Astrocyte (in vitro differentiated cells and primary cell): ENCODE results near the gene MEIOC. TPM values are rescaled to one million over a fixed set of nuclear protein-coding genes. Genes with fewer than 3 reads are reported as not detected.

ENCODE experiments used
- DNase-seq: peaks from one replicate; pipeline ENCODE4 v3.0.0-alpha.2; 2010; ENCODE audit warnings: low read depth
- FAIRE-seq: peaks from 2 replicates; lab custom pipeline; 2011; peaks lifted over from hg19 to GRCh38; lab: Jason Lieb, UNC
- H2AFZ ChIP-seq: 2 replicates; pipeline ENCODE4 v1.6.0; 2012; ENCODE audit warnings: low read depth, low read length, inconsistent platforms
- H3K27ac ChIP-seq: 2 replicates; pipeline ENCODE4 v1.5.1; 2011; ENCODE audit warnings: low read depth, low read length, inconsistent platforms
- H3K27me3 ChIP-seq: 2 replicates; pipeline ENCODE4 v1.6.0; 2011; ENCODE audit warnings: low read length, inconsistent platforms; ENCODE audit not compliant: insufficient read depth
- H3K36me3 ChIP-seq: 2 replicates; pipeline ENCODE4 v1.5.1; 2011; ENCODE audit warnings: low read length, inconsistent platforms; ENCODE audit not compliant: insufficient read depth
- H3K4me1 ChIP-seq: 2 replicates; pipeline ENCODE4 v1.5.1; 2011; ENCODE audit warnings: low read length, inconsistent platforms; ENCODE audit not compliant: insufficient read depth
- H3K4me2 ChIP-seq: 2 replicates; pipeline ENCODE4 v1.6.0; 2012; ENCODE audit warnings: low read length, inconsistent platforms
- H3K4me3 ChIP-seq: 2 replicates; pipeline ENCODE4 v1.5.1; 2011; ENCODE audit warnings: low read depth, mild to moderate bottlenecking, low read length, inconsistent platforms; ENCODE audit not compliant: insufficient read depth
- H3K79me2 ChIP-seq: 2 replicates; pipeline ENCODE4 v1.6.0; 2012; ENCODE audit warnings: mild to moderate bottlenecking, low read length, inconsistent platforms; ENCODE audit not compliant: insufficient read depth
- H3K9ac ChIP-seq: 2 replicates; pipeline ENCODE4 v1.6.0; 2012; ENCODE audit warnings: mild to moderate bottlenecking, low read length, inconsistent platforms
- H3K9me3 ChIP-seq: 2 replicates; pipeline ENCODE4 v1.5.1; 2012; ENCODE audit warnings: low read depth, mild to moderate bottlenecking, low read length, inconsistent platforms; ENCODE audit not compliant: insufficient read depth
- H4K20me1 ChIP-seq: 2 replicates; pipeline ENCODE4 v1.6.0; 2012; ENCODE audit warnings: low read length, inconsistent platforms; ENCODE audit not compliant: insufficient read depth
- H3K27ac Mint-ChIP-seq: one replicate; pipeline ENCODE4 v1.8.0; 2021; ENCODE audit warnings: mild to moderate bottlenecking, mixed read lengths; ENCODE audit not compliant: unreplicated experiment
- H3K27me3 Mint-ChIP-seq: one replicate; pipeline ENCODE4 v1.8.0; 2021; ENCODE audit warnings: low read depth, mixed read lengths; ENCODE audit not compliant: unreplicated experiment
- H3K36me3 Mint-ChIP-seq: one replicate; pipeline ENCODE4 v1.8.0; 2021; ENCODE audit warnings: low read depth, mixed read lengths; ENCODE audit not compliant: unreplicated experiment
- H3K4me1 Mint-ChIP-seq: one replicate; pipeline ENCODE4 v1.8.0; 2021; ENCODE audit warnings: low read depth, mixed read lengths; ENCODE audit not compliant: unreplicated experiment
- H3K4me3 Mint-ChIP-seq: one replicate; pipeline ENCODE4 v1.8.0; 2021; ENCODE audit warnings: mild to moderate bottlenecking, moderate library complexity, mixed read lengths; ENCODE audit not compliant: unreplicated experiment
- H3K9me3 Mint-ChIP-seq: one replicate; pipeline ENCODE4 v1.8.0; 2021; ENCODE audit warnings: mild to moderate bottlenecking, mixed read lengths; ENCODE audit not compliant: unreplicated experiment
- CTCF ChIP-seq: IDR thresholded peaks from 2 replicates; pipeline ENCODE4 v1.5.1; 2011; ENCODE audit warnings: low read depth, mild to moderate bottlenecking, inconsistent platforms, low read length, moderate library complexity; ENCODE audit not compliant: insufficient read depth
- EZH2 ChIP-seq: IDR thresholded peaks from 2 replicates; pipeline ENCODE4 v1.6.1; 2012; ENCODE audit warnings: mild to moderate bottlenecking, low read length, inconsistent platforms; ENCODE audit not compliant: insufficient read depth
- total RNA-seq: library from RNA; stranded (reverse); gene quantifications from 2 replicates; pipeline ENCODE4 v1.2.1, GENCODE V29; 2021

Gene MEIOC
- total RNA-seq, 1 donor from 2014 or later = 0.45 TPM

DNA sequence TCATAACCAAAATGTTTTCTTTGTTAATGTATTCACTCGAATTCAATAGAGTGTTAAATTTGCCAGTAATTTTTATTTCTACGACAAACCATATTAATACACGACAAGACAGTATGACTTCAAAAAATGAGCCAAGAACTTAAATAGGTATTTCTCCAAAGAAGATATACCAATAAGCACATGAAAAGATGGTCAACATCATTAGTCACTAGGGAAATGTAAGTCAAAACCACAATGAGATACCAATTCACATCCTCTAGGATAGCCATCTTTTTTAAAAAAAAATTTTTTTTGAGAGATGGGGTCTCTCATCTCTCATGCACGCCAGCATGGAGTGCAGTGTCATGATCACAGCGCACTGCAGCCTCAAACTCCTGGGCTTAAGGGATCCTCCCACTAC is 5.0 kb upstream of the MEIOC start:
- Mint-ChIP-seq H3K9me3 (peaks cover 5% of the 10 kb centered on the region), H3K27me3 (peaks cover 37% of the 10 kb centered on the region), H3K4me1 (no peaks in the 10 kb centered on the region), H3K27ac (no peak overlapping the region), H3K36me3 (no peaks in the 10 kb centered on the region), H3K4me3 (no peak overlapping the region)
- no peak overlapping the region for H3K27ac ChIP-seq
- H2AFZ ChIP-seq = no peak overlapping the region
- no peaks in the 10 kb centered on the region for H3K79me2 ChIP-seq
- no peak overlapping the region for H3K9ac ChIP-seq
- DNase-seq (no peak), FAIRE-seq (no peak)
- no peak overlapping the region for H3K4me3 ChIP-seq
- no peak for TF ChIP-seq EZH2
- TF ChIP-seq CTCF = no peak
- no peaks in the 10 kb centered on the region for H4K20me1 ChIP-seq
- H3K4me1 ChIP-seq = no peaks in the 10 kb centered on the region
- H3K27me3 ChIP-seq = peaks cover 13% of the 10 kb centered on the region
- no peaks in the 10 kb centered on the region for H3K36me3 ChIP-seq
- no peaks in the 10 kb centered on the region for H3K9me3 ChIP-seq
- no peak overlapping the region for H3K4me2 ChIP-seq

GRCh38 chr17:44652727-44653126 is 3.5 kb upstream of the MEIOC start:
- Histone ChIP-seq H3K4me2 (no peak overlapping the region), H3K27ac (no peak overlapping the region), H3K36me3 (no peaks in the 10 kb centered on the region), H3K4me1 (no peaks in the 10 kb centered on the region), H3K79me2 (no peaks in the 10 kb centered on the region), H3K4me3 (no peak overlapping the region), H2AFZ (no peak overlapping the region), H4K20me1 (no peaks in the 10 kb centered on the region), H3K9ac (no peak overlapping the region), H3K27me3 (peaks cover 16% of the 10 kb centered on the region), H3K9me3 (no peaks in the 10 kb centered on the region)
- Mint-ChIP-seq H3K4me1 (no peaks in the 10 kb centered on the region), H3K36me3 (no peaks in the 10 kb centered on the region), H3K27me3 (peaks cover 39% of the 10 kb centered on the region), H3K27ac (no peak overlapping the region), H3K9me3 (peaks cover 5% of the 10 kb centered on the region), H3K4me3 (no peak overlapping the region)
- no peak for FAIRE-seq
- no peak for TF ChIP-seq CTCF
- no peak for TF ChIP-seq EZH2
- no peak for DNase-seq

- no peak overlapping the region for H3K4me3 ChIP-seq
- no peaks in the 10 kb centered on the region for H3K79me2 ChIP-seq
- Mint-ChIP-seq H3K36me3 (no peaks in the 10 kb centered on the region), H3K4me1 (no peaks in the 10 kb centered on the region), H3K27me3 (peaks cover 39% of the 10 kb centered on the region), H3K4me3 (no peak overlapping the region), H3K9me3 (peaks cover 5% of the 10 kb centered on the region), H3K27ac (no peak overlapping the region)
- FAIRE-seq = no peak
- no peaks in the 10 kb centered on the region for H3K9me3 ChIP-seq
- no peak overlapping the region for H3K4me2 ChIP-seq
- TF ChIP-seq EZH2 (no peak), CTCF (no peak)
- no peaks in the 10 kb centered on the region for H3K4me1 ChIP-seq
- no peak overlapping the region for H3K9ac ChIP-seq
- H3K27ac ChIP-seq = no peak overlapping the region
- no peak for DNase-seq
- H4K20me1 ChIP-seq = no peaks in the 10 kb centered on the region
- H3K27me3 ChIP-seq = peaks cover 16% of the 10 kb centered on the region
- no peak overlapping the region for H2AFZ ChIP-seq
- no peaks in the 10 kb centered on the region for H3K36me3 ChIP-seq
These were observed 2.9 kb upstream of the MEIOC start for GRCh38 chr17:44653384-44653783.
